GM13976 (cell line): ENCODE results near the gene PARK7.
A peak's percentile ranks its signal among the peaks of the same experiment; 100 is the strongest.

Source experiments
- DNase-seq: peaks from one replicate; pipeline ENCODE4 v3.0.0; 2012; ENCODE audit warnings: low spot score
- in situ Hi-C: fragments of 300-500 bp; cut with MboI; formaldehyde crosslinking; loops from one replicate; pipeline ENCODE4 v1.12.0; 2022; ENCODE audit warnings: low sequenced_read_pairs, mixed read lengths, inconsistent platforms; ENCODE audit not compliant: unreplicated experiment
- TF ChIP-seq, protein P1 (sequence below): IDR thresholded peaks from 2 replicates; pipeline ENCODE4 v1.5.1; 2012; ENCODE audit warnings: borderline replicate concordance, mild to moderate bottlenecking; ENCODE audit not compliant: insufficient read depth; ENCODE audit errors: extremely low read depth, missing control alignments, control extremely low read depth

The PARK7 gene

GRCh38 chr1:7989762-7990428, 28.4 kb downstream of the PARK7 start:
- in situ Hi-C loops: no loop called here
- DNase-seq: no peak
- TF ChIP-seq, protein P1, sequence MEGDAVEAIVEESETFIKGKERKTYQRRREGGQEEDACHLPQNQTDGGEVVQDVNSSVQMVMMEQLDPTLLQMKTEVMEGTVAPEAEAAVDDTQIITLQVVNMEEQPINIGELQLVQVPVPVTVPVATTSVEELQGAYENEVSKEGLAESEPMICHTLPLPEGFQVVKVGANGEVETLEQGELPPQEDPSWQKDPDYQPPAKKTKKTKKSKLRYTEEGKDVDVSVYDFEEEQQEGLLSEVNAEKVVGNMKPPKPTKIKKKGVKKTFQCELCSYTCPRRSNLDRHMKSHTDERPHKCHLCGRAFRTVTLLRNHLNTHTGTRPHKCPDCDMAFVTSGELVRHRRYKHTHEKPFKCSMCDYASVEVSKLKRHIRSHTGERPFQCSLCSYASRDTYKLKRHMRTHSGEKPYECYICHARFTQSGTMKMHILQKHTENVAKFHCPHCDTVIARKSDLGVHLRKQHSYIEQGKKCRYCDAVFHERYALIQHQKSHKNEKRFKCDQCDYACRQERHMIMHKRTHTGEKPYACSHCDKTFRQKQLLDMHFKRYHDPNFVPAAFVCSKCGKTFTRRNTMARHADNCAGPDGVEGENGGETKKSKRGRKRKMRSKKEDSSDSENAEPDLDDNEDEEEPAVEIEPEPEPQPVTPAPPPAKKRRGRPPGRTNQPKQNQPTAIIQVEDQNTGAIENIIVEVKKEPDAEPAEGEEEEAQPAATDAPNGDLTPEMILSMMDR: no peak

GRCh38 chr1:7991504-7992440, 30.3 kb downstream of the PARK7 start:
- TF ChIP-seq, protein P1: no peak
- in situ Hi-C loops: no loop called here
- no peak for DNase-seq

- DNase-seq: no peak
- in situ Hi-C loops: no loop called here
Measured at GRCh38 chr1:7992885-7993284, 31.4 kb downstream of the PARK7 start.

GRCh38 chr1:7993593-7994479, 32.3 kb downstream of the PARK7 start:
- TF ChIP-seq, protein P1: no peak
- in situ Hi-C loops: no loop called here
- peak; percentile 45 for DNase-seq

More at GRCh38 chr1:7992885-7993284, 31.4 kb downstream of the PARK7 start:
- TF ChIP-seq, protein P1: no peak

GRCh38 chr1:7994827-7995226, 33.3 kb downstream of the PARK7 start:
- no peak for DNase-seq
- TF ChIP-seq, protein P1: no peak
- in situ Hi-C loops: no loop called here

DNA sequence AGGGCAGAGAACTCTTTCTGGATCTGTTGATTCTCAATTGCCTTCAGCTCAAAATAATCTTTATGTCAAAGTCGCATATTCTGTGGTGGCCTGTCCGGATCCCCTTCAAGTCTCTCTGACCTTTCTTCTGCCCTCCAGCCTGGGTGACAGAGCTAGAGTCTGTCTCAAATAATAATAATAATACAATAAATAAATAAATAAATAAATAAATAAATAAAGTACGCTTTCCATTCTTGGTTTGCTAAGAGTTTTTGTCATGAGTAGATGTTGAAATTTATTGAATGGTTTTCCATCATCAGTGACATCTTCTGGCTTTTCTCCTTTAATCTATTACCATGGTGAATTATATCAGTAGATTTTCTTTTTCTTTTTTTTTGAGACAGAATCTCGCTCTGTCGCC, 33.9 kb downstream of the PARK7 start:
- in situ Hi-C loops: no loop called here
- no peak for DNase-seq
- TF ChIP-seq, protein P1: no peak
